Measurements from ENCODE around the gene RCCD1. TPM values are rescaled to one million over a fixed set of nuclear protein-coding genes. Genes with fewer than 3 reads are reported as not detected.

Gene RCCD1
- total and polyA plus RNA-seq, 2 donors (not counting 1 experiment from before 2014, with no cell fraction given) = 11.0 to 20.5 TPM

DNA sequence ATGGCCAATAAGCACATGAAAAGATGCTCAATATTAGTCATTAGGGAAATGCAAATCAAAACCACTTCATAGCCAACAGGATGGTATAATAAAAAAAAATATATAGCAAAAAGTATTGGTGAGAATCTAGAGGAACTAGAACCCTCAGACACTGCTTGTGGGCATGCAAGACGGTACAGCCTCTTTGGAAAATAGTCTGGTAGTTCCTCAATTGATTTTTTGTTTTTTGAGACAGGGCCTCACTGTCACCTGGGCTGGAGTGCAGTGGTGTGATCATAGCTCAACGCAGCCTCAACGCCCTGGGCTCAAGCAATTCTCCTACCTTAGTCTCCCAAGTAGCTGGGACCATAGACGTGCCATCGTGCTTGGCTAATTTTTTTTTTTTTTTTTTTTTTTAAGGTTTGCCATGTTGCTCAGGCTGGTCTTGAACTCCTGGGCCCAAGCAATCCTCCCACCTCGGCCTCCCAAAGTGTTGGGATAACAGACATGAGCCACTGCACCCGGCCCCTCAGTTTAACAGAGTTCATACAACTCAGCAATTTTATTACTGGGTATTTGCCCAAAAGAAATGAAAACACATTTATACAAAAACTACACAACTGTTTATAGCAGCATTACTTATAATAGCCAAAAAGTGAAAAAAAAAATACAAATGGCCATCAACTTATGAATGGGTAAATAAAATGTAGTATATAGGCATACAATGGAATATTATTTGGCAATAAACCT lies 34.5 kb downstream of the RCCD1 start:
- no peaks in the 10 kb centered on the region for H3K9me3 Mint-ChIP-seq (ENCODE audit: insufficient read depth)
- TF ChIP-seq, protein P1, sequence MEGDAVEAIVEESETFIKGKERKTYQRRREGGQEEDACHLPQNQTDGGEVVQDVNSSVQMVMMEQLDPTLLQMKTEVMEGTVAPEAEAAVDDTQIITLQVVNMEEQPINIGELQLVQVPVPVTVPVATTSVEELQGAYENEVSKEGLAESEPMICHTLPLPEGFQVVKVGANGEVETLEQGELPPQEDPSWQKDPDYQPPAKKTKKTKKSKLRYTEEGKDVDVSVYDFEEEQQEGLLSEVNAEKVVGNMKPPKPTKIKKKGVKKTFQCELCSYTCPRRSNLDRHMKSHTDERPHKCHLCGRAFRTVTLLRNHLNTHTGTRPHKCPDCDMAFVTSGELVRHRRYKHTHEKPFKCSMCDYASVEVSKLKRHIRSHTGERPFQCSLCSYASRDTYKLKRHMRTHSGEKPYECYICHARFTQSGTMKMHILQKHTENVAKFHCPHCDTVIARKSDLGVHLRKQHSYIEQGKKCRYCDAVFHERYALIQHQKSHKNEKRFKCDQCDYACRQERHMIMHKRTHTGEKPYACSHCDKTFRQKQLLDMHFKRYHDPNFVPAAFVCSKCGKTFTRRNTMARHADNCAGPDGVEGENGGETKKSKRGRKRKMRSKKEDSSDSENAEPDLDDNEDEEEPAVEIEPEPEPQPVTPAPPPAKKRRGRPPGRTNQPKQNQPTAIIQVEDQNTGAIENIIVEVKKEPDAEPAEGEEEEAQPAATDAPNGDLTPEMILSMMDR (IDR thresholded peaks at IDR 0.05) = no peak
- TF ChIP-seq EZH2 (IDR thresholded peaks at IDR 0.05; ENCODE audit: borderline replicate concordance, insufficient read depth, low read depth, low read length, poor library complexity, severe bottlenecking) = no peak
- H3K27me3 Mint-ChIP-seq = no peaks in the 10 kb centered on the region
- peak overlapping the region; percentile 41 for H3K27ac Mint-ChIP-seq
- H3K4me1 ChIP-seq (ENCODE audit: control insufficient read depth in 2 of 2, insufficient read depth in 2 of 2, low read length in 2 of 2) = peaks cover 15 to 36% of the 10 kb centered on the region in 2 donors
- no peak overlapping the region for H3K4me3 Mint-ChIP-seq
- peak overlapping the region; percentile 13 for H3K4me2 ChIP-seq (replicated peaks; ENCODE audit: low read depth, low read length, poor library complexity, severe bottlenecking)
- peak; percentile 56 for ATAC-seq (ENCODE audit: low read depth)
- no peak overlapping the region for H3K27ac ChIP-seq (ENCODE audit: low read length in 2 of 2)
- no peaks in the 10 kb centered on the region for H3K36me3 ChIP-seq (replicated peaks in 1 of 2; ENCODE audit: control extremely low read depth in 1 of 2, control insufficient read depth in 1 of 2, extremely low read depth in 1 of 2, insufficient read depth in 2 of 2, low read length in 1 of 2)
- intact Hi-C loops (cut with micrococcal nuclease) = no loop called here
- H4K20me1 ChIP-seq (ENCODE audit: control insufficient read depth, insufficient read depth, low read length, poor library complexity, severe bottlenecking) = no peaks in the 10 kb centered on the region
- no peaks in the 10 kb centered on the region for H3K27me3 ChIP-seq (replicated peaks in 1 of 4; ENCODE audit: control extremely low read depth in 1 of 4, control insufficient read depth in 3 of 4, insufficient read depth in 4 of 4, low read length in 3 of 4)
- ChIA-PET POLR2A (no interaction called here), CTCF (interaction anchor here (0.7 to 0.8 kb wide), 2 partner anchors 57 to 926 kb away, joined by 3 read pairs; partner anchors contain the start of gene HDDC3)
- no peak overlapping the region for H3K4me3 ChIP-seq (ENCODE audit: control extremely low read depth in 1 of 5, extremely low read depth in 1 of 5, insufficient read depth in 1 of 5, low read depth in 2 of 5, low read length in 4 of 5)
- 50% methylated on average over 2 of the region's 7 CpGs for WGBS (ENCODE audit: insufficient coverage)
- peaks cover 53% of the 10 kb centered on the region for H3K79me2 ChIP-seq (ENCODE audit: control insufficient read depth, insufficient read depth, low read length)
- H3K4me1 Mint-ChIP-seq = peaks cover 33% of the 10 kb centered on the region
- H2AFZ ChIP-seq (ENCODE audit: insufficient read depth, low read depth, low read length, poor library complexity, severe bottlenecking) = no peak overlapping the region
- H3K9ac ChIP-seq (ENCODE audit: low read length) = no peak overlapping the region
- no peaks in the 10 kb centered on the region for H3K9me3 ChIP-seq (ENCODE audit: control extremely low read depth in 1 of 3, control insufficient read depth in 2 of 3, insufficient read depth in 1 of 3, low read length in 2 of 3)
- peak; percentile 32 for DNase-seq

- H3K9me3 Mint-ChIP-seq (ENCODE audit: insufficient read depth) = no peaks in the 10 kb centered on the region
- CTCF ChIA-PET = no interaction called here
These were observed 35.8 kb downstream of the RCCD1 start for GRCh38 chr15:90990446-90990845.

More at GRCh38 chr15:90990446-90990845, 35.8 kb downstream of the RCCD1 start:
- Histone ChIP-seq H3K36me3 (replicated peaks in 1 of 2; ENCODE audit: control extremely low read depth in 1 of 2, control insufficient read depth in 1 of 2, extremely low read depth in 1 of 2, insufficient read depth in 2 of 2, low read length in 1 of 2) (no peaks in the 10 kb centered on the region), H3K79me2 (ENCODE audit: control insufficient read depth, insufficient read depth, low read length) (peaks cover 53% of the 10 kb centered on the region), H3K9ac (ENCODE audit: low read length) (no peak overlapping the region), H3K4me2 (replicated peaks; ENCODE audit: low read depth, low read length, poor library complexity, severe bottlenecking) (no peak overlapping the region), H3K27me3 (replicated peaks in 1 of 4; ENCODE audit: control extremely low read depth in 1 of 4, control insufficient read depth in 3 of 4, insufficient read depth in 4 of 4, low read length in 3 of 4) (no peaks in the 10 kb centered on the region), H3K4me3 (ENCODE audit: control extremely low read depth in 1 of 5, extremely low read depth in 1 of 5, insufficient read depth in 1 of 5, low read depth in 2 of 5, low read length in 4 of 5) (no peak overlapping the region), H2AFZ (ENCODE audit: insufficient read depth, low read depth, low read length, poor library complexity, severe bottlenecking) (no peak overlapping the region), H4K20me1 (ENCODE audit: control insufficient read depth, insufficient read depth, low read length, poor library complexity, severe bottlenecking) (no peaks in the 10 kb centered on the region), H3K9me3 (ENCODE audit: control extremely low read depth in 1 of 3, control insufficient read depth in 2 of 3, insufficient read depth in 1 of 3, low read length in 2 of 3) (no peaks in the 10 kb centered on the region), H3K27ac (ENCODE audit: low read length in 2 of 2) (no peak overlapping the region), H3K4me1 (ENCODE audit: control insufficient read depth in 2 of 2, insufficient read depth in 2 of 2, low read length in 2 of 2) (peaks cover 18 to 42% of the 10 kb centered on the region in 2 donors)
- no peak overlapping the region for H3K4me3 Mint-ChIP-seq
- TF ChIP-seq, protein P1 (IDR thresholded peaks at IDR 0.05) = no peak
- TF ChIP-seq EZH2 (IDR thresholded peaks at IDR 0.05; ENCODE audit: borderline replicate concordance, insufficient read depth, low read depth, low read length, poor library complexity, severe bottlenecking) = no peak
- POLR2A ChIA-PET = no interaction called here
- H3K27me3 Mint-ChIP-seq = no peaks in the 10 kb centered on the region
- 100% methylated on average over 3 of the region's 4 CpGs for WGBS (ENCODE audit: insufficient coverage)
- peaks cover 42% of the 10 kb centered on the region for H3K4me1 Mint-ChIP-seq
- ATAC-seq (ENCODE audit: low read depth) (no peak), DNase-seq (no peak)
- intact Hi-C loops (cut with micrococcal nuclease) = no loop called here
- no peak overlapping the region for H3K27ac Mint-ChIP-seq
